Activated T-cell treated with anti-CD3 and anti-CD28 coated beads, Interleukin-2, amount 50 U/mL, for 24 hours (primary cell): Measurements from ENCODE around the gene GLRX5.

Experiments
- DNase-seq: peaks from one replicate; pipeline ENCODE4 v3.0.0-alpha.2; 2020
- H3K27ac Mint-ChIP-seq: 2 replicates; pipeline ENCODE4 v1.8.0; 2020; ENCODE audit warnings: mild to moderate bottlenecking, mixed read lengths
- H3K27me3 Mint-ChIP-seq: 2 replicates; pipeline ENCODE4 v1.8.0; 2020; ENCODE audit warnings: mixed read lengths
- H3K36me3 Mint-ChIP-seq: 2 replicates; pipeline ENCODE4 v1.8.0; 2020; ENCODE audit warnings: low read depth, mixed read lengths
- H3K4me1 Mint-ChIP-seq: 2 replicates; pipeline ENCODE4 v1.8.0; 2020; ENCODE audit warnings: low read depth, mixed read lengths
- H3K4me3 Mint-ChIP-seq: 2 replicates; pipeline ENCODE4 v1.8.0; 2020; ENCODE audit warnings: mild to moderate bottlenecking, moderate library complexity, mixed read lengths
- H3K9me3 Mint-ChIP-seq: 2 replicates; pipeline ENCODE4 v1.8.0; 2020; ENCODE audit warnings: mixed read lengths

The GLRX5 gene

GRCh38 chr14:95519699-95520098, 15.2 kb upstream of the GLRX5 start:
- Mint-ChIP-seq H3K36me3 (peaks cover 6% of the 10 kb centered on the region), H3K27ac (peak overlapping the region; percentile 96), H3K4me3 (peak overlapping the region; percentile 65), H3K4me1 (peaks cover 85% of the 10 kb centered on the region), H3K9me3 (no peaks in the 10 kb centered on the region), H3K27me3 (no peaks in the 10 kb centered on the region)
- DNase-seq = peak; percentile 74

- Mint-ChIP-seq H3K4me1 (peaks cover 85% of the 10 kb centered on the region), H3K27ac (peak overlapping the region; percentile 96), H3K27me3 (no peaks in the 10 kb centered on the region), H3K36me3 (peaks cover 3% of the 10 kb centered on the region), H3K9me3 (no peaks in the 10 kb centered on the region), H3K4me3 (peak overlapping the region; percentile 65)
- no peak for DNase-seq
These were observed 14.5 kb upstream of the GLRX5 start for GRCh38 chr14:95520346-95520745.

- Mint-ChIP-seq H3K36me3 (no peaks in the 10 kb centered on the region), H3K4me3 (no peak overlapping the region), H3K27me3 (no peaks in the 10 kb centered on the region), H3K4me1 (peaks cover 86% of the 10 kb centered on the region), H3K27ac (no peak overlapping the region), H3K9me3 (no peaks in the 10 kb centered on the region)
- no peak for DNase-seq
These were observed 13.8 kb upstream of the GLRX5 start for GRCh38 chr14:95521001-95521400.

- peaks cover 93% of the 10 kb centered on the region for H3K4me1 Mint-ChIP-seq
- H3K9me3 Mint-ChIP-seq = no peaks in the 10 kb centered on the region
- H3K36me3 Mint-ChIP-seq = no peaks in the 10 kb centered on the region
- H3K4me3 Mint-ChIP-seq = peak overlapping the region; percentile 26
- H3K27ac Mint-ChIP-seq = peak overlapping the region; percentile 98
- H3K27me3 Mint-ChIP-seq = no peaks in the 10 kb centered on the region
- no peak for DNase-seq
These were observed 12.7 kb upstream of the GLRX5 start for GRCh38 chr14:95522116-95522515.

GRCh38 chr14:95522556-95522955, 12.3 kb upstream of the GLRX5 start:
- Mint-ChIP-seq H3K27me3 (no peaks in the 10 kb centered on the region), H3K4me3 (peak overlapping the region; percentile 68), H3K36me3 (no peaks in the 10 kb centered on the region), H3K4me1 (peaks cover 93% of the 10 kb centered on the region), H3K9me3 (no peaks in the 10 kb centered on the region), H3K27ac (peak overlapping the region; percentile 98)
- DNase-seq = no peak

GRCh38 chr14:95523051-95523814, 11.6 kb upstream of the GLRX5 start:
- H3K4me1 Mint-ChIP-seq = peaks cover 89% of the 10 kb centered on the region
- peak overlapping the region; percentile 68 for H3K4me3 Mint-ChIP-seq

GRCh38 chr14:95523815-95524448, 10.9 kb upstream of the GLRX5 start:
- peaks cover 3% of the 10 kb centered on the region for H3K36me3 Mint-ChIP-seq
- H3K4me1 Mint-ChIP-seq = peaks cover 83% of the 10 kb centered on the region
- H3K27ac Mint-ChIP-seq = peak overlapping the region; percentile 98
- peak overlapping the region; percentile 68 for H3K4me3 Mint-ChIP-seq
- H3K9me3 Mint-ChIP-seq = no peaks in the 10 kb centered on the region
- H3K27me3 Mint-ChIP-seq = no peaks in the 10 kb centered on the region
- peak; percentile 55 for DNase-seq

More at GRCh38 chr14:95523051-95523814, 11.6 kb upstream of the GLRX5 start:
- peak; percentile 66 for DNase-seq
- no peaks in the 10 kb centered on the region for H3K9me3 Mint-ChIP-seq
- no peaks in the 10 kb centered on the region for H3K36me3 Mint-ChIP-seq
- H3K27ac Mint-ChIP-seq = peak overlapping the region; percentile 98
- H3K27me3 Mint-ChIP-seq = no peaks in the 10 kb centered on the region

- Mint-ChIP-seq H3K27me3 (no peaks in the 10 kb centered on the region), H3K4me3 (peak overlapping the region; percentile 68), H3K9me3 (no peaks in the 10 kb centered on the region), H3K36me3 (peaks cover 13% of the 10 kb centered on the region), H3K27ac (peak overlapping the region; percentile 98), H3K4me1 (peaks cover 79% of the 10 kb centered on the region)
- no peak for DNase-seq
These were observed 9.9 kb upstream of the GLRX5 start for GRCh38 chr14:95524706-95525512.

GRCh38 chr14:95525999-95526398, 8.9 kb upstream of the GLRX5 start:
- peaks cover 24% of the 10 kb centered on the region for H3K36me3 Mint-ChIP-seq
- H3K4me1 Mint-ChIP-seq = peaks cover 82% of the 10 kb centered on the region
- H3K27me3 Mint-ChIP-seq = no peaks in the 10 kb centered on the region
- H3K4me3 Mint-ChIP-seq = no peak overlapping the region
- no peak for DNase-seq
- peak overlapping the region; percentile 98 for H3K27ac Mint-ChIP-seq
- no peaks in the 10 kb centered on the region for H3K9me3 Mint-ChIP-seq

- Mint-ChIP-seq H3K4me1 (peaks cover 84% of the 10 kb centered on the region), H3K27me3 (no peaks in the 10 kb centered on the region), H3K9me3 (no peaks in the 10 kb centered on the region), H3K36me3 (peaks cover 31% of the 10 kb centered on the region), H3K27ac (peak overlapping the region; percentile 98), H3K4me3 (peak overlapping the region; percentile 21)
- DNase-seq = no peak
These were observed 8.1 kb upstream of the GLRX5 start for GRCh38 chr14:95526483-95527386.

- DNase-seq = no peak
- Mint-ChIP-seq H3K4me3 (peak overlapping the region; percentile 21), H3K36me3 (peaks cover 39% of the 10 kb centered on the region), H3K4me1 (peaks cover 84% of the 10 kb centered on the region), H3K27me3 (no peaks in the 10 kb centered on the region), H3K27ac (peak overlapping the region; percentile 86), H3K9me3 (no peaks in the 10 kb centered on the region)
These were observed 7.4 kb upstream of the GLRX5 start for GRCh38 chr14:95527387-95528002.

GRCh38 chr14:95529216-95529615, 5.6 kb upstream of the GLRX5 start:
- Mint-ChIP-seq H3K27me3 (no peaks in the 10 kb centered on the region), H3K36me3 (peaks cover 56% of the 10 kb centered on the region), H3K4me1 (peaks cover 73% of the 10 kb centered on the region), H3K27ac (peak overlapping the region; percentile 32), H3K9me3 (no peaks in the 10 kb centered on the region), H3K4me3 (no peak overlapping the region)
- DNase-seq = no peak

- no peak for DNase-seq
- H3K27ac Mint-ChIP-seq = peak overlapping the region; percentile 65
- H3K4me3 Mint-ChIP-seq = peak overlapping the region; percentile 94
- peaks cover 61% of the 10 kb centered on the region for H3K4me1 Mint-ChIP-seq
- no peaks in the 10 kb centered on the region for H3K9me3 Mint-ChIP-seq
- peaks cover 60% of the 10 kb centered on the region for H3K36me3 Mint-ChIP-seq
- no peaks in the 10 kb centered on the region for H3K27me3 Mint-ChIP-seq
These were observed 4.2 kb upstream of the GLRX5 start for GRCh38 chr14:95530473-95531276.
